GM21576 (cell line): ENCODE measurements around the gene UBASH3A.
"Not testable (repeated sequence)": the region's sequence is repeated elsewhere in the genome, so short reads cannot be mapped to it uniquely, and the experiment has no call there.

ENCODE experiments used
- ATAC-seq: cut with Tn5 transposase; IDR thresholded peaks from one replicate; pipeline ENCODE4 v1.9.1; 2021; ENCODE audit warnings: mild to moderate bottlenecking, moderate library complexity; ENCODE audit not compliant: unreplicated experiment

UBASH3A gene

GRCh38 chr21:42465803-42466127 is 62.1 kb downstream of the UBASH3A start:
- no peak for ATAC-seq

GRCh38 chr21:42466700-42467099 is 63.0 kb downstream of the UBASH3A start:
- ATAC-seq, result no peak

- ATAC-seq, result no peak
These were observed 63.7 kb downstream of the UBASH3A start for GRCh38 chr21:42467140-42467983.

- ATAC-seq, result no peak
These were observed 64.9 kb downstream of the UBASH3A start for GRCh38 chr21:42468491-42469131.

GRCh38 chr21:42469272-42469671 is 65.6 kb downstream of the UBASH3A start:
- ATAC-seq, result peak; percentile 54

- ATAC-seq, result not testable (repeated sequence)
These were observed 66.0 kb downstream of the UBASH3A start for GRCh38 chr21:42469726-42470125.

- ATAC-seq, result no peak
These were observed 67.5 kb downstream of the UBASH3A start for GRCh38 chr21:42471206-42471605.

- no peak for ATAC-seq
These were observed 68.1 kb downstream of the UBASH3A start for GRCh38 chr21:42471716-42472330.

- no peak for ATAC-seq
These were observed 68.8 kb downstream of the UBASH3A start for GRCh38 chr21:42472521-42472920.

GRCh38 chr21:42473498-42474042 is 69.9 kb downstream of the UBASH3A start:
- ATAC-seq, result no peak

GRCh38 chr21:42474043-42474831 is 70.5 kb downstream of the UBASH3A start:
- ATAC-seq, result no peak

GRCh38 chr21:42475036-42475435 is 71.3 kb downstream of the UBASH3A start:
- ATAC-seq, result no peak

GRCh38 chr21:42475526-42476387 is 72.1 kb downstream of the UBASH3A start:
- no peak for ATAC-seq

GRCh38 chr21:42476388-42477331 is 73.0 kb downstream of the UBASH3A start:
- no peak for ATAC-seq

- ATAC-seq, result no peak
These were observed 74.8 kb downstream of the UBASH3A start for GRCh38 chr21:42478504-42478903.

GRCh38 chr21:42479582-42479981 is 75.9 kb downstream of the UBASH3A start:
- ATAC-seq, result no peak

GRCh38 chr21:42480736-42481135 is 77.0 kb downstream of the UBASH3A start:
- no peak for ATAC-seq

- no peak for ATAC-seq
These were observed 77.5 kb downstream of the UBASH3A start for GRCh38 chr21:42481169-42481568.

GRCh38 chr21:42484966-42485365 is 81.3 kb downstream of the UBASH3A start:
- ATAC-seq, result no peak
